ENCODE measurements around the gene CR1.
"Not testable (repeated sequence)": the region's sequence is repeated elsewhere in the genome, so short reads cannot be mapped to it uniquely, and the experiment has no call there.

Gene CR1

GRCh38 chr1:207645635-207646081 lies 149.7 kb downstream of the CR1 start:
- DNase-seq, result no peak

GRCh38 chr1:207646171-207646570 lies 150.2 kb downstream of the CR1 start:
- DNase-seq, result no peak

GRCh38 chr1:207646944-207647579 lies 151.1 kb downstream of the CR1 start:
- DNase-seq, result no peak

GRCh38 chr1:207647671-207648333 lies 151.8 kb downstream of the CR1 start:
- no peak for DNase-seq

- no peak for DNase-seq
These were observed 152.6 kb downstream of the CR1 start for GRCh38 chr1:207648334-207649209.

GRCh38 chr1:207649210-207649753 lies 153.3 kb downstream of the CR1 start:
- no peak for DNase-seq

GRCh38 chr1:207649865-207650580 lies 154.1 kb downstream of the CR1 start:
- DNase-seq, result no peak

GRCh38 chr1:207651583-207651982 lies 155.6 kb downstream of the CR1 start:
- no peak for DNase-seq

- DNase-seq, result no peak
These were observed 158.4 kb downstream of the CR1 start for GRCh38 chr1:207654320-207654719.

GRCh38 chr1:207658408-207658807 lies 162.5 kb downstream of the CR1 start:
- no peak for DNase-seq

- DNase-seq, result no peak
These were observed 163.0 kb downstream of the CR1 start for GRCh38 chr1:207658904-207659485.

GRCh38 chr1:207659545-207660153 lies 163.7 kb downstream of the CR1 start:
- DNase-seq, result no peak

- not testable (repeated sequence) for DNase-seq
These were observed 165.5 kb downstream of the CR1 start for GRCh38 chr1:207661420-207661819.

GRCh38 chr1:207666342-207666741 lies 170.4 kb downstream of the CR1 start:
- DNase-seq, result no peak

GRCh38 chr1:207669528-207670009 lies 173.6 kb downstream of the CR1 start:
- DNase-seq, result no peak

GRCh38 chr1:207670192-207670591 lies 174.2 kb downstream of the CR1 start:
- no peak for DNase-seq

- DNase-seq, result no peak
These were observed 175.0 kb downstream of the CR1 start for GRCh38 chr1:207670997-207671396.

- DNase-seq, result no peak
These were observed 176.7 kb downstream of the CR1 start for GRCh38 chr1:207672522-207673130.

GRCh38 chr1:207673399-207673798 lies 177.4 kb downstream of the CR1 start:
- no peak for DNase-seq

- DNase-seq, result no peak
These were observed 180.2 kb downstream of the CR1 start for GRCh38 chr1:207676153-207676552.

All from NCI-H524 treated with DMSO at 0.1 percent for 48 hours (cell line).